Panc1 (cell line): ENCODE measurements around the gene ZNF669. TPM values are rescaled to one million over a fixed set of nuclear protein-coding genes. Genes with fewer than 3 reads are reported as not detected.

ENCODE experiments used
- ATAC-seq: fragments of 200-7000 bp; cut with Tn5 transposase; 2 replicates; pipeline ENCODE4 v1.9.1; 2020; ENCODE audit warnings: mild to moderate bottlenecking, moderate library complexity
- BruUV-seq: library from RNA; stranded (reverse); fragments of 400-500 nt; replicated peaks from 2 replicates; lab custom pipeline; 2021; lab: Mats Ljungman, UMichigan
- CTCF ChIA-PET: fragments of 300-600 bp; sonication (Branson Sonifier 250); formaldehyde crosslinking; loops from one replicate; lab custom pipeline; 2022; ENCODE audit warnings: antibody characterized with exemption; lab: Charles Lee
- POLR2A ChIA-PET: fragments of 300-600 bp; sonication (Branson Sonifier 250); formaldehyde crosslinking; loops from one replicate; lab custom pipeline; 2022; ENCODE audit warnings: antibody characterized with exemption; lab: Charles Lee
- DNase-seq: peaks from one replicate; pipeline ENCODE4 v3.0.0-alpha.2; 2010; ENCODE audit warnings: low read depth, low spot score
- H3K27ac ChIP-seq: 2 replicates; pipeline ENCODE4 v1.5.1; 2011; ENCODE audit warnings: mild to moderate bottlenecking, low read length, inconsistent platforms
- H3K27me3 ChIP-seq: fragments of 200-500 bp; sonication (Bioruptor generic); 2 replicates; pipeline ENCODE4 v1.6.0; 2014; ENCODE audit warnings: low read length, inconsistent platforms; ENCODE audit not compliant: control insufficient read depth, insufficient read depth
- H3K36me3 ChIP-seq: fragments of 200-500 bp; sonication (Bioruptor generic); 2 replicates; pipeline ENCODE4 v1.5.1; 2014; ENCODE audit warnings: inconsistent platforms, mild to moderate bottlenecking, low read length, moderate library complexity; ENCODE audit not compliant: control insufficient read depth, insufficient read depth
- H3K4me1 ChIP-seq: 2 replicates; pipeline ENCODE4 v1.5.1; 2011; ENCODE audit warnings: inconsistent platforms, mild to moderate bottlenecking, low read length, moderate library complexity; ENCODE audit not compliant: control insufficient read depth, insufficient read depth
- H3K4me3 ChIP-seq, 2 experiments: 2 replicates each; pipeline ENCODE4 v1.5.1; 2011 to 2012; ENCODE audit warnings: low read depth in 2 of 2, low read length in 2 of 2, mild to moderate bottlenecking in 2 of 2, inconsistent platforms in 1 of 2, moderate library complexity in 1 of 2
- H3K9me3 ChIP-seq: fragments of 200-500 bp; sonication (Bioruptor generic); 2 replicates; pipeline ENCODE4 v1.5.1; 2014; ENCODE audit warnings: low read depth, mild to moderate bottlenecking, inconsistent platforms, low read length, moderate library complexity; ENCODE audit not compliant: control insufficient read depth, insufficient read depth
- CTCF ChIP-seq: fragments of 450-650 bp; IDR thresholded peaks from 2 replicates; pipeline ENCODE4 v1.5.1; 2017; ENCODE audit warnings: mild to moderate bottlenecking
- POLR2AphosphoS5 ChIP-seq: IDR thresholded peaks from 2 replicates; pipeline ENCODE4 v1.6.1; 2012; ENCODE audit warnings: mild to moderate bottlenecking, low read depth, low read length, moderate library complexity
- REST ChIP-seq, 2 experiments: IDR thresholded peaks; 2 replicates each; pipeline ENCODE4 v1.6.1; 2011 to 2012; ENCODE audit warnings: low read depth in 2 of 2, control low read depth in 1 of 2, low read length in 1 of 2, mild to moderate bottlenecking in 1 of 2, moderate library complexity in 1 of 2; ENCODE audit not compliant: insufficient read depth in 1 of 2
- SIN3A ChIP-seq: IDR thresholded peaks from 2 replicates; pipeline ENCODE4 v1.6.1; 2012; ENCODE audit warnings: low read depth, mild to moderate bottlenecking, low read length, moderate library complexity, borderline replicate concordance; ENCODE audit not compliant: insufficient read depth
- TCF7L2 ChIP-seq: IDR thresholded peaks from 2 replicates; pipeline ENCODE4 v1.6.1; 2011; ENCODE audit warnings: mild to moderate bottlenecking, low read depth, low read length, inconsistent platforms
- in situ Hi-C: cut with HindIII; loops from 2 replicates; pipeline ENCODE4 v1.10.0; 2016; ENCODE audit warnings: low sequenced_read_pairs, low pct_unique_long_range_greater_than_20kb
- intact Hi-C: fragments of 100-400 bp; cut with micrococcal nuclease; formaldehyde crosslinking; loops from one replicate; pipeline ENCODE4 v1.10.0; 2022; ENCODE audit not compliant: unreplicated experiment
- total RNA-seq: library from RNA; stranded (reverse); gene quantifications from one replicate; pipeline ENCODE4 v1.2.1, GENCODE V29; 2021; ENCODE audit not compliant: unreplicated experiment

The ZNF669 gene
- total RNA-seq, 1 experiment from 2014 or later, result 13.9 TPM

GRCh38 chr1:247102381-247102780 lies 1.8 kb downstream of the ZNF669 start:
- no peak overlapping the region for H3K4me3 ChIP-seq
- H3K9me3 ChIP-seq, result peaks cover 44% of the 10 kb centered on the region
- TSS peak; percentile 62 for BruUV-seq
- H3K27ac ChIP-seq, result no peak overlapping the region
- no peak for TF ChIP-seq POLR2AphosphoS5
- no peak for TF ChIP-seq TCF7L2
- TF ChIP-seq CTCF, result no peak
- no peak for TF ChIP-seq SIN3A
- DNase-seq (no peak), ATAC-seq (no peak)
- POLR2A ChIA-PET, result no interaction called here
- peaks cover 17% of the 10 kb centered on the region for H3K36me3 ChIP-seq
- CTCF ChIA-PET, result no interaction called here
- no peaks in the 10 kb centered on the region for H3K27me3 ChIP-seq
- H3K4me1 ChIP-seq, result peaks cover 6% of the 10 kb centered on the region; the same call in 1 of the 2 replicates
- intact Hi-C loops (no loop called here), in situ Hi-C loops (no loop called here)

- no peak for TF ChIP-seq SIN3A
- TF ChIP-seq CTCF, result no peak
- no peak for TF ChIP-seq REST (IDR thresholded peaks at IDR 0.05; ENCODE audit: insufficient read depth in 1 of 2, low read depth in 2 of 2, low read length in 1 of 2)
- TF ChIP-seq POLR2AphosphoS5, result no peak
- no peak for TF ChIP-seq TCF7L2
- ChIA-PET POLR2A (no interaction called here), CTCF (no interaction called here)
- Histone ChIP-seq H3K4me1 (peaks cover 6% of the 10 kb centered on the region; the same call in 1 of the 2 replicates), H3K36me3 (peaks cover 17% of the 10 kb centered on the region), H3K4me3 (no peak overlapping the region), H3K9me3 (peaks cover 44% of the 10 kb centered on the region), H3K27ac (no peak overlapping the region), H3K27me3 (no peaks in the 10 kb centered on the region)
- DNase-seq (no peak), ATAC-seq (no peak)
- BruUV-seq, result no TSS peak
- intact Hi-C loops (no loop called here), in situ Hi-C loops (no loop called here)
Measured at GRCh38 chr1:247100676-247101279, 3.4 kb downstream of the ZNF669 start.
